HG02981 (cell line): Measurements from ENCODE around the gene INPP5E.

ENCODE experiments used
- ATAC-seq: cut with Tn5 transposase; IDR thresholded peaks from one replicate; pipeline ENCODE4 v1.9.1; 2021; ENCODE audit warnings: mild to moderate bottlenecking, moderate library complexity; ENCODE audit not compliant: unreplicated experiment

INPP5E gene

DNA sequence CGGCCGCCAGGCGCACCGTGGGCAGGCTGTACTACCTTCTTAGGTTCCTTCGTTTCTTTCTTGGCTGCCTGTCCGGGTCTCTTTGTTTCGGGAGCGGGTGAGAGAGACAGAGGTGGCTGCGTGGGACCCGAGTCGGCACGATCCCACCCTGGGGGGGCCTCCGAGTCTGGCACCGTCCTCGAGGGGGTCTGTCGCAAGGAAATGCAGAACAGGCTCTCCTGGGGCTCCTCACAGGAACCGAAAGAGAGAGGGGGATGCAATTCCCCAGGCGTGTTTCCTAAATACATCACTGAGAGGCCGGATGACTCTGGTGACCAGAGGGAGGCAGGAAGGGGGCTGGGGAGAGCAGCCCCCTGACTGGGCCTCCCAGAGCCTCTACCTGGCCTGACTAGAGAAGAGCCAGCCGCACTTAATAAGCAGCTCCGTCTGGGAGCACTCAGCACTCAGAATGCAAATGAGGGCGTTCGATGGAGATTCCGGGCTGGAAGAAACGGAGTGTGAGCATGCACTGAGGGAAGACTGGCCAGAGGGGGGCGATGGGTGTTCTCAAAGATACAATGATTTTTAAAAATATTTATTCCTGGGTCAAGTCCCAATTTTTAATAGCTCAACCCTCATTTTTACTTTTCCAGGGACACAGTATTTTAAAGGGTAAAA lies 11.7 kb upstream of the INPP5E start:
- ATAC-seq: no peak

DNA sequence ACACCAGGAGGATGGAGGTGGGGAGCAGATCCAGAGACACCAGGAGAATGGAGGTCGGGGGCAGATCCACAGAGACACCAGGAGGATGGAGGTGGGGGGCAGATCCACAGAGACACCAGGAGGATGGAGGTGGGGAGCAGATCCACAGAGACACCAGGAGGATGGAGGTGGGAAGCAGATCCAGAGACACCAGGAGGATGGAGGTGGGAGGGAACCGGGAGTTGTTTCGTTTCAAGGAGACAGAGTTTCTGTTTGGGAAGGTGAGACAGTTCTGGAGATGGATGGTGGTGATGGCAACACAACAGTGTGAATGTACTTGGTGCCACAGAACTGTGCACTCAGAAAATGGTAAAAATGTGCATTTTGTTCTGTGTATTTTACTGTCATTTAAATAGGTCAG lies 9.0 kb upstream of the INPP5E start:
- no peak for ATAC-seq

GRCh38 chr9:136447173-136447778 lies 7.6 kb upstream of the INPP5E start:
- ATAC-seq: no peak

DNA sequence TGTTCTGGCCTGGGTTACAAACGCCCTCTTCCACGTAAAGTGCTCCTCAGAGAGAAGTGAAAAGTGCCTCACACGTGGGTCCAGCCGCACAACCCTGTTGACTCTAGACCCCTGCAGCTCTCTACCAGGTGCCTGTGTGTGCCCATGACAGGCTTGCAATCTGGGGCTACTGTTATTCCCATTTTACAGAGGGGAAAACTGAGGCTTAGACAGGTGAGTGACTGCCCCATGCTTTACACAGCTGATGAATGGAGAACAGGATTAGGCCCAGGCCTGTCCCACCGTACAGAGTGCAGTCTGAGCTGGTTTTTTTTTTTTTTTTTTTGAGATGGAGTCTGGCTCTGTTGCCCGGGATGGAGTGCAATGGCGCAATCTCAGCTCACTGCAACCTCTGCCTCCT lies 6.2 kb upstream of the INPP5E start:
- no peak for ATAC-seq

DNA sequence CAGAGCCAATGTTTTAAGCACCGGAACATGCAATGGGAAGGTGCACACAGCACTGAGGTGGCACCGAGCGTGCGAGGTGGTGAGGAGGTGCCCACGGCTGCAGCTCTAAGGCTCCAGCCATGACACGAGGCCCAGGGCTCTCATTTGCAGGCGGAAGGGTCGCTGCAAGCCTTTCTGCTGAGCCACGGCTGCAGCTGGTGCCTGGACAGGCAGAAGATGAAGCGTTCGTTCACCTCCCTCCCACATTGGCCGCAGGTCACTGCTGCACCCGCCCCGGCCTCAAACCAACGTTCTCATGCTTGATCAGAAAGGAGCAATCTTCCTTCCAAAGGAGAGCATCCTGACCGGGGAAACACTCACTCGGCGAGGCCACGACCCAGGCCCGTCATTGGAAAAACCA lies 4.5 kb upstream of the INPP5E start:
- no peak for ATAC-seq

DNA sequence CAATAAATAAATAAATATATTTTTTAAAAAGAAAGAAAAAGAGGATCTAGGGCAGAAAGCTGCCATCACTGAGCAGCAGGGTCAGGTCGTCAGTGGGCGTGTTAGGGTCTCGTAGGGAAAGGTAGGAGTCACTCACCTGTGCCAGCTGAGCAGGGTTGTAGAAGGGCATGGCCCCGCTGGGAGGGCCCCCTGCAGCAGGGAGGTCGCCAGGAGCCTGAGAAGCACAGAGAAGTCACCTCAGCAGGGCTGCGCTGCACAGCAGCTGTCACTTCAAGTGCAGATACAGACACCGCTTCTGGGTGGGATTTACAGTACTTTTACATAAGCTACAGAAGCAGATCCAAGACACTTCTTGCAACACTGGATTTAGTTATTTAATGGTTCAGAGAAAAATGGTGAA lies 4.0 kb upstream of the INPP5E start:
- ATAC-seq: no peak

DNA sequence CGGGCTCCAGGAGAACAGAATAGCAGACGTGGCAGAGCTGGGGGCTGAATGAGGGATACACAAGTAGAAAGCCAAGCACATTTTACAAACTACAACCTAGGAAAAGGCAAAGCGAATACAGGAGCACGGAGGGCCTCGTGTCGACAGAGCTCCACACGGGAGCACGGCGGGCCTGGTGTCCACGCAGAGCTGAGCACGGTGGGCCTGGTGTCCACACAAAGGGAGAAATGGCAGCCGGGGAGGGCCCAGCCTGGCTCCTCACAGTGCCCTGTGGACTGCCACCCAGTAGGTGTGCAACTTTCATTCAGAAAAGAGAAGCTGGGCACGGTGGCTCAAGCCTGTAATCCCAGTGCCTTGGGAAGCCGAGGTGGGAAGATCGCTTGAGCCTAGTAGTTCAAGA lies 3.4 kb upstream of the INPP5E start:
- no peak for ATAC-seq

GRCh38 chr9:136442265-136442664 lies 2.6 kb upstream of the INPP5E start:
- no peak for ATAC-seq

DNA sequence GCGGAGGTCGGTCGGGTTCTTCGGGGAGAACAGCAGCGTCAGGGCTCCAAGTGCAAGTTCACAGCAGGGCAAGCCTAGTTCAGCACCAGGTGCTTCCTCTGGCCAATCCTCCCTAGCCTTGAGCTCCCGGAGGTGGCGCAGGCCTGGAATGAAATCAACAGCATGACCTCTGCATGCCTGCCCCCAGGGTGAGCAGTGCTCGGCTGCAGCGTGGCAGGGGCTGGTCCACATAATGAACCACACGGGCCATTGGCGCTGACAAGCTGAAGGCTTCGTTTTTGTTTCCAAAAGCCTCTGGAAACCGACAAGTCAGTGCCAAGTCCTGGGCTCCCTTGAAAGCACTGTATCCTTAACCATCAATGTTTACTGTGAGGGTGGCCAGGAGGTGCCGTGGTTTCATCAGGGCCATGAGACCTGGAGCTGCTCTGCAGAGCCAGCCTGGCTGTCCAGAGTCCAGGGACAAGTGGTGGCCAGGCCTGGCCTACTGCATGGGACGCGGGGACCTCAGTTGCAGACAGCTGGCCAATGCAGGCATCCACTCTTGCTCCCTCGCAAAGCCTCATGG lies 2.1 kb upstream of the INPP5E start:
- no peak for ATAC-seq

- ATAC-seq: no peak
Measured at GRCh38 chr9:136441191-136441680, 1.6 kb upstream of the INPP5E start.

DNA sequence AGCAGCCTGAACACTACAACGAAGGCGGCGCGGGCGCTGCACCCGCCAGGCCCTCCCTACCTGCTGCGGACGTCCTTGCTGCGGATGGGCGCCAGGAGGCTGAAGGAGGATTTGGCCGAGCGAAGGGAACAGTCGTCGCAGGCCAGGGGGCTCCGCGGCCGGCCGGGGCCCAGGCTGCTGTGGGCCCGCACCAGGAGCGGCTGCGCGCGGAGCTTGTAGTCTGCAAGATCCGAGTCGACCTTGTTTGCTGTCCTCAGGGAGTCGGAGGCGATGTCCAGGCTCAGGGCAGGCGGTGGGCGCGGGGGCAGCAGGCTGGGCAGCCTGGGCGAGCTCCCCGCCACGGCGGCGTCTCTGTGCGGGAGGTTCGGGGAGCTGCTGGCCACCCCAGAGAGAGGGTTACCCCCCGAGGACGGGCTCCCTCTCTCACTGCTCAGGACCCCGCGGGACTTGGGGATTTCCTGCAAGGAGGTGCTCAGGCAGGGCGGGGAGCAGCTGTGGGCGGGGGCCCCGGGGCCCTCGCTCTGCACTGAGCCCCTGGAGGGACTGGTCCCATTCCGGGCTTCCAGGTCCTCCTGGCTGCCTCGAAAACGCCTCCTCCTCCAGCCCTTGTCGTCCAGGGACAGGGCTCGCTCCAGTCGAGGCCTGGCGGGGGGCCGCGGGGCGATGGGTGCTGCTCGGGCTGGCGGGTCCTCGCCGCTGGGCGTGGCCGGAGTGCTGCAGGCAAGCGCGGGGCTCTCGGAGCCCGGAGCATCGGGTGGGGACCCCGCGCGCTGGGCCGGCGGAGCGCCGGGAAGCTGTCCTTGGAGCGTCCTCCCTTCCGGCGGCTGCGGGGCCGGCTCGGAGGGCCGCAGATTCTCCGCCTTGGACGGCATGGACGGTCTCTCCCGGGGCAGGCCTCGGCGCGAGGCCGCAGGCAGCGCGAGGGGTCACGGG lies 831 bp downstream of the INPP5E start:
- ATAC-seq: peak; percentile 40

DNA sequence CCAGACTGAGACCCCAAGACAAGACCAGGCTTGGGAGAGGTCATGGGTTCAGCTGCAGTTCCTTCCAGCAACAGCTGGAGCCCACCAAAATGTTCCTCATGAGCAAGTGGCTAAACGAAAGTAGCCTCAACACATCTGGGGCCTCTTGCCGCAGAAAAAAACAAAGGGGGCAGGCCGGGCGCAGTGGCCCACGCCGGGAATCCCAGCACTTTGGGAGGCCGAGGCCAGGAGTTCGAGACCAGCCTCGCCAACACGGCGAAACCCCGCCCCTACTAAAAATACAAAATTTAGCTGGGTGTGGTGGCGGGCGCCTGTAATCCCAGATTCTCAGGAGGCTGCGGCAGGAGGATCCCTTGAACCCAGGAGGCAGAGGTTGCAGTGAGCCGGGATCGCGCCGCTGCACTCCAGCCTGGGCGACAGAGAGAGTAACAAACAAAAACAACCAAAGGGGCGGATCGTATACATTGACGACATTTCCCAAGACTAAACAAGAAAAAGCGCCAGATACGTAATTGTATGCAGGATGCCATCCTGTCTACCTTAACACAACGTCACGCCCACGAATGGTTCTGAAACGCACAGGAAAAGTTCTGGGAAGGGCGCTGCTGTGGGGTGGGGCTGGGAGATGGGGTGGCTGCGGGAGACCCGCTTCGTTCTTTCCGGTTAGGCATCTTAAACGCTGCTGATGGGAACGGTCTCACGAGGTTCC lies 1.7 kb downstream of the INPP5E start:
- no peak for ATAC-seq

DNA sequence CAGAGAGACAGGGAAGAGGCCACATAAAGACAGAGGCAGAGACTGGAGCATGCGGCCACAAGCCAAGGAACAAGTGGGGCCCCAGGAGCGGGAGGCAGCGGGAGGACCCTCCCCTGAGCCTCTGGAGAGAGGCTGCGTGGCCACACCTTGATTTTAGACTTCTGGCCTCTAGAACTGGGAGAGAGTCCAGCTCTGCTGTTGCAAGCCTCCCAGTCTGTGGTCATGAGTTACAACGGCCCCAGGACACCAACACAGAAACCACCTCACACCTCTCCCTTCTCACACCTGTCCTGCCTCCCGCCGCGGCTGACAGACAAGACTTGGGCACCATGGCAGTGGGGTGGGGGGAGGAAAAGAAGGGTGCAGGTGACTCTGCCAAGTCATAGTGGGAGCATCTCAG lies 2.2 kb downstream of the INPP5E start:
- ATAC-seq: no peak

GRCh38 chr9:136436055-136436634 lies 3.5 kb downstream of the INPP5E start:
- ATAC-seq: no peak

- no peak for ATAC-seq
Measured at GRCh38 chr9:136434580-136435169, 5.0 kb downstream of the INPP5E start.

DNA sequence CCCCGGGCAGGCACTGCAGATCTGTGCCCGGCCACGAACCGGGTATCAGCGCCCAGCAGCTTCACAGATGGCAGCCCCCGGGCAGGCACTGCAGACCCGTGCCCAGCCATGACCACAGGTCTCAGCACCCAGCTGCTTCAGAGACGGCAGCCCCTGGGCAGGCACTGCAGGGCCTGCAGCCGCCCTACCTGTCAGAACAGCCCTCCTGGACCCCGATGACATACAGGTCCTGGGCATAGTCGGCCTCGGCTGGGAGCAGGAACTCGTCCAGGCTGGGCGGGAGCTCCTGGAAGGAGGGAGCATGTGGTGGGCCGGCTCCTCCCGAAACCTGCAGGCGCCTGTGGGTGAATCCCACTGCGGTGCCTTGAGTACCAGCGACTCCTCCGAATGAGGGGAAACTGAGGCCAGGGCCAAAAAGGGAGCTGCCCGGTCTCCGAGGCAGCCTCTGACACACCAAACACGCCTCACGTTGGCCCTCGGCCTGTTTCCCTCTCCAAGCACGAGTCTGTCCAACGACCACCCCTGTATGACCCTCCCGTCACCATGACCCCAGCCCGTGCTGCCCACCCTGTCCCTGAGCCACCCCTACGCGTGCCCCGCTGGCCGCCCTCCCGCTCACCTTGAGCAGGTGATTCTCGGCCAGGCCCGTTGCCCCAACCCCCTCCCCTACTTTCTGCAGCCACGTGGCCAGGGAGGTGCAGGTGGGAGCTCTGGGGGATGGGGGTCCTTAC lies 5.6 kb downstream of the INPP5E start:
- no peak for ATAC-seq

- ATAC-seq: no peak
Measured at GRCh38 chr9:136433043-136433715, 6.5 kb downstream of the INPP5E start.

GRCh38 chr9:136432591-136432990 lies 7.1 kb downstream of the INPP5E start:
- no peak for ATAC-seq
